H1 (cell line): ENCODE measurements around the gene COL11A1. TPM values are rescaled to one million over a fixed set of nuclear protein-coding genes. Genes with fewer than 3 reads are reported as not detected.
"Not testable (repeated sequence)": the region's sequence is repeated elsewhere in the genome, so short reads cannot be mapped to it uniquely, and the experiment has no call there.

Experiments used
- CTCF ChIA-PET: fragments of 300-600 bp; sonication (Branson Sonifier 250); formaldehyde crosslinking; loops from one replicate; lab custom pipeline; 2021; ENCODE audit not compliant: partially characterized antibody; lab: Charles Lee
- POLR2A ChIA-PET: fragments of 300-600 bp; sonication (Branson Sonifier 250); formaldehyde crosslinking; loops from one replicate; lab custom pipeline; 2021; ENCODE audit warnings: inconsistent platforms; ENCODE audit not compliant: partially characterized antibody; lab: Charles Lee
- DNase-seq, 2 experiments: peaks; one replicate each; pipeline versions ENCODE4 v3.0.0 to v3.0.0-alpha.2; 2010 to 2022; ENCODE audit warnings: low spot score in 2 of 2, low read depth in 1 of 2, mixed read lengths in 1 of 2
- FAIRE-seq: peaks from 2 replicates; lab custom pipeline; 2011; peaks lifted over from hg19 to GRCh38; lab: Jason Lieb, UNC
- H2AFZ ChIP-seq: 2 replicates; pipeline ENCODE4 v1.8.1; 2012; ENCODE audit warnings: low read length, inconsistent platforms
- H2AK5ac ChIP-seq: 2 replicates; pipeline ENCODE4 v1.6.1; 2013; ENCODE audit warnings: low read depth, low read length
- H2BK120ac ChIP-seq: replicated peaks from 2 replicates; pipeline ENCODE3; 2013; ENCODE audit warnings: low read depth, low read length, inconsistent platforms
- H2BK12ac ChIP-seq: 2 replicates; pipeline ENCODE4 v1.6.1; 2013; ENCODE audit warnings: low read depth, low read length
- H2BK15ac ChIP-seq: 2 replicates; pipeline ENCODE4 v1.6.1; 2013; ENCODE audit warnings: low read length
- H2BK20ac ChIP-seq: 2 replicates; pipeline ENCODE4 v1.6.1; 2013; ENCODE audit warnings: low read length
- H2BK5ac ChIP-seq: 2 replicates; pipeline ENCODE4 v1.6.1; 2013; ENCODE audit warnings: low read depth, low read length
- H3K14ac ChIP-seq: 2 replicates; pipeline ENCODE4 v1.6.1; 2013; ENCODE audit warnings: inconsistent platforms; ENCODE audit not compliant: insufficient read length
- H3K18ac ChIP-seq: 2 replicates; pipeline ENCODE4 v1.6.1; 2013; ENCODE audit warnings: low read length; ENCODE audit errors: extremely low read depth
- H3K23ac ChIP-seq: 2 replicates; pipeline ENCODE4 v1.6.1; 2013; ENCODE audit warnings: inconsistent platforms; ENCODE audit not compliant: insufficient read length
- H3K23me2 ChIP-seq: 2 replicates; pipeline ENCODE4 v1.6.1; 2013; ENCODE audit warnings: low read depth, low read length
- H3K27ac ChIP-seq: 2 replicates; pipeline ENCODE4 v1.6.1; 2011; ENCODE audit warnings: low read depth, low read length, inconsistent platforms
- H3K27me3 ChIP-seq, 4 experiments: replicated peaks in 1 of 4; 1 replicate in 1 of 4; 2 replicates in 3 of 4; pipeline versions ENCODE4 v1.6.1 to v1.8.1; 2011 to 2013; ENCODE audit warnings: low read length in 3 of 4, mild to moderate bottlenecking in 3 of 4, inconsistent platforms in 2 of 4, mixed read lengths in 2 of 4, moderate library complexity in 1 of 4; ENCODE audit not compliant: control insufficient read depth in 3 of 4, insufficient read depth in 3 of 4; ENCODE audit errors: extremely low read depth in 1 of 4
- H3K36me3 ChIP-seq, 4 experiments: 2 replicates each; pipeline versions ENCODE4 v1.6.1 to v1.8.1; 2011 to 2013; ENCODE audit warnings: mild to moderate bottlenecking in 4 of 4, low read length in 3 of 4, moderate library complexity in 2 of 4, control low read depth in 1 of 4, inconsistent platforms in 1 of 4; ENCODE audit not compliant: insufficient read depth in 4 of 4, control insufficient read depth in 2 of 4
- H3K4ac ChIP-seq: replicated peaks from 2 replicates; pipeline ENCODE3; 2013; ENCODE audit warnings: low read length, low read depth, mixed read lengths, inconsistent platforms; ENCODE audit not compliant: insufficient read length
- H3K4me1 ChIP-seq, 4 experiments: replicated peaks in 1 of 4; 1 replicate in 1 of 4; 2 replicates in 3 of 4; pipeline versions ENCODE4 v1.6.1 to v1.8.1; 2011 to 2013; ENCODE audit warnings: low read length in 3 of 4, inconsistent platforms in 2 of 4, mixed read lengths in 1 of 4; ENCODE audit not compliant: insufficient read depth in 4 of 4, control insufficient read depth in 3 of 4
- H3K4me2 ChIP-seq, 2 experiments: 2 replicates each; pipeline versions ENCODE4 v1.6.1 to v1.8.1; 2011 to 2013; ENCODE audit warnings: low read depth in 2 of 2, low read length in 2 of 2, control low read depth in 1 of 2, inconsistent platforms in 1 of 2, mild to moderate bottlenecking in 1 of 2; ENCODE audit not compliant: insufficient read depth in 1 of 2
- H3K4me3 ChIP-seq, 4 experiments: fragments of 200-600, 300-600 bp in 1 of 4; sonication (generic), shearing (Covaris generic), sonication (Bioruptor Twin) in 1 of 4; 2 replicates each; pipeline versions ENCODE4 v1.5.1 to v1.8.1; 2011 to 2016; ENCODE audit warnings: low read length in 4 of 4, low read depth in 3 of 4, control low read depth in 2 of 4, inconsistent platforms in 2 of 4, mild to moderate bottlenecking in 2 of 4, mixed read lengths in 1 of 4, moderate library complexity in 1 of 4; ENCODE audit not compliant: insufficient read depth in 2 of 4; ENCODE audit errors: extremely low read depth in 1 of 4
- H3K56ac ChIP-seq: replicated peaks from 2 replicates; pipeline ENCODE3; 2013; ENCODE audit warnings: low read depth, mild to moderate bottlenecking, mixed read lengths, low read length, inconsistent platforms; ENCODE audit not compliant: insufficient read length
- H3K79me1 ChIP-seq: 2 replicates; pipeline ENCODE4 v1.6.1; 2013; ENCODE audit warnings: low read depth, low read length, control low read depth
- H3K79me2 ChIP-seq, 2 experiments: 2 replicates each; pipeline versions ENCODE4 v1.6.1 to v1.8.1; 2012 to 2013; ENCODE audit warnings: low read length in 2 of 2, mild to moderate bottlenecking in 2 of 2, inconsistent platforms in 1 of 2; ENCODE audit not compliant: insufficient read depth in 2 of 2, control insufficient read depth in 1 of 2
- H3K9ac ChIP-seq, 4 experiments: replicated peaks in 1 of 4; 1 replicate in 1 of 4; 2 replicates in 3 of 4; pipeline versions ENCODE4 v1.6.1 to v1.8.1; 2011 to 2013; ENCODE audit warnings: low read depth in 3 of 4, low read length in 3 of 4, control low read depth in 2 of 4, mild to moderate bottlenecking in 2 of 4, moderate library complexity in 2 of 4, inconsistent platforms in 1 of 4; ENCODE audit errors: extremely low read depth in 1 of 4
- H3K9me3 ChIP-seq, 2 experiments: 2 replicates each; pipeline versions ENCODE4 v1.6.1 to v1.8.1; 2012 to 2013; ENCODE audit warnings: mild to moderate bottlenecking in 2 of 2, moderate library complexity in 2 of 2, control low read depth in 1 of 2, inconsistent platforms in 1 of 2, low read depth in 1 of 2, low read length in 1 of 2, mixed read lengths in 1 of 2; ENCODE audit not compliant: insufficient read depth in 2 of 2
- H4K20me1 ChIP-seq, 2 experiments: replicated peaks in 1 of 2; 2 replicates each; pipeline versions ENCODE3 to v1.8.1; 2011 to 2013; ENCODE audit warnings: inconsistent platforms in 2 of 2, low read length in 2 of 2, mild to moderate bottlenecking in 1 of 2; ENCODE audit not compliant: insufficient read depth in 2 of 2, control insufficient read depth in 1 of 2
- H4K5ac ChIP-seq: 2 replicates; pipeline ENCODE4 v1.6.1; 2013; ENCODE audit warnings: low read length, low read depth, mixed read lengths, inconsistent platforms; ENCODE audit not compliant: insufficient read length
- H4K8ac ChIP-seq: 2 replicates; pipeline ENCODE4 v1.8.0; 2013; ENCODE audit warnings: mild to moderate bottlenecking, moderate library complexity, low read length, inconsistent platforms; ENCODE audit not compliant: insufficient read depth; ENCODE audit errors: extremely low read depth
- H4K91ac ChIP-seq: replicated peaks from 2 replicates; pipeline ENCODE3; 2013; ENCODE audit warnings: low read length, mixed read lengths, inconsistent platforms; ENCODE audit not compliant: insufficient read length
- CHD2 ChIP-seq: IDR thresholded peaks from 2 replicates; pipeline ENCODE4 v1.6.1; 2012; ENCODE audit warnings: low read length, improper control_type of control experiment
- EGR1 ChIP-seq: IDR thresholded peaks from 2 replicates; pipeline ENCODE4 v1.6.1; 2011; ENCODE audit warnings: low read depth, low read length, borderline replicate concordance
- KDM4A ChIP-seq: IDR thresholded peaks from one replicate; pipeline ENCODE4 v1.7.1; 2012; ENCODE audit warnings: low read depth, mild to moderate bottlenecking, moderate library complexity, low read length, inconsistent platforms; ENCODE audit not compliant: severe bottlenecking
- RAD21 ChIP-seq, 2 experiments: IDR thresholded peaks in 1 of 2; conservative IDR thresholded peaks in 1 of 2; 2 replicates each; pipeline ENCODE4 v1.6.1; 2011; ENCODE audit warnings: low read depth in 2 of 2, low read length in 2 of 2, improper control_type of control experiment in 1 of 2, inconsistent platforms in 1 of 2, mild to moderate bottlenecking in 1 of 2, moderate library complexity in 1 of 2
- TBP ChIP-seq: IDR thresholded peaks from 2 replicates; pipeline ENCODE4 v1.6.1; 2011; ENCODE audit warnings: low read depth, low read length, improper control_type of control experiment
- WGBS, 2 experiments: shearing (Covaris generic) in 1 of 2; methylation state at CpG; one replicate each; pipeline versions ENCODE4 v1.1.6 to v1.1.7; 2013 to 2015; ENCODE audit warnings: low lambda C conversion rate in 2 of 2, mixed read lengths in 2 of 2, inconsistent platforms in 1 of 2, low coverage in 1 of 2, missing lambda C conversion rate in 1 of 2; ENCODE audit not compliant: insufficient replicate concordance in 2 of 2, insufficient coverage in 1 of 2, insufficient read length in 1 of 2; ENCODE audit errors: extremely low coverage in 1 of 2, missing lambda C conversion rate in 1 of 2; 5-methylcytosine and 5-hydroxymethylcytosine counted together
- polyA plus RNA-seq, 7 experiments: library from polyadenylated mRNA; depleted of rRNA in 3 of 7; stranded (reverse) in 5 of 7; unstranded in 2 of 7; fragments of >200 nt in 5 of 7; fragments of 200-250 nt in 2 of 7; gene quantifications; 1 replicate in 5 of 7; 2 replicates in 1 of 7; 4 replicates in 1 of 7; pipeline versions ENCODE4 v1.2.1 to v1.2.3, GENCODE V29; 2011 to 2013; ENCODE audit warnings: missing spikeins in 2 of 7, mixed read lengths in 2 of 7
- total RNA-seq: library from RNA; stranded (reverse); fragmentation: NEBNext Ultra II Directional; extraction: Animal tissue kit (Norgen Biotek cat#: 25700); gene quantifications from 2 replicates; pipeline ENCODE4 v1.2.1, GENCODE V29; 2021
- TF ChIP-seq, protein P1 (sequence below), 3 experiments: IDR thresholded peaks; 1 replicate in 2 of 3; 2 replicates in 1 of 3; pipeline versions ENCODE4 v1.5.1 to v1.6.1; 2011; ENCODE audit warnings: low read length in 3 of 3, mild to moderate bottlenecking in 3 of 3, inconsistent platforms in 2 of 3, low read depth in 1 of 3, moderate library complexity in 1 of 3; ENCODE audit not compliant: insufficient read depth in 1 of 3; ENCODE audit errors: control extremely low read depth in 1 of 3
- TF ChIP-seq, protein P2 (sequence below): IDR thresholded peaks from 2 replicates; pipeline ENCODE4 v1.6.1; 2012; ENCODE audit warnings: inconsistent platforms
- TF ChIP-seq, protein P3 (sequence below): IDR thresholded peaks from 2 replicates; pipeline ENCODE4 v1.6.1; 2012; ENCODE audit warnings: low read length, inconsistent platforms

COL11A1 gene
- total and polyA plus RNA-seq, 2 of the 8 experiments (the other 6 are each of a cell fraction or from before 2014, with no cell fraction given): 4.0 to 27.9 TPM

DNA sequence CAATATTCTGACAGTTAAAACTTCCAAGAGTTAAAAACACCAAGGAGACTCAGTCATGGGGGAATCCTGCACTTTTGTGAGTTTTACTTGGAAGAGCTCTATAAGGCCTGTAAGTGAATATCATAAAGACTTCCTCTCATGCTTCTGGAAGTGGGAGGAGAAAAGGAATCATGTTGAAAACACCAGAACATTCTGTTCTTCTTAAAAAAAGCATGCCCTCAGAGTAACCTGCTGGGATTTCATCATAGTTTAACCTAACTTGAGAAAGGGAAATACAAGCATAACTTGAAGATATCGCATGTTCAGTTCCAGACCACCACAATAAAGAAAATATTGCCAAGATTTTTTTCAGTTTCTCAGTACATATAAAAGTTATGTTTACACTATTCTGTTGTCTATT lies 51.9 kb downstream of the COL11A1 start (continued):
- TF ChIP-seq EGR1 (no peak), RAD21 (IDR thresholded peaks at IDR 0.05 in 1 of 2, conservative IDR thresholded peaks at IDR 0.05 in 1 of 2; ENCODE audit: low read depth in 2 of 2, low read length in 2 of 2) (no peak), KDM4A (no peak), TBP (no peak), CHD2 (no peak)
- TF ChIP-seq, protein P1, sequence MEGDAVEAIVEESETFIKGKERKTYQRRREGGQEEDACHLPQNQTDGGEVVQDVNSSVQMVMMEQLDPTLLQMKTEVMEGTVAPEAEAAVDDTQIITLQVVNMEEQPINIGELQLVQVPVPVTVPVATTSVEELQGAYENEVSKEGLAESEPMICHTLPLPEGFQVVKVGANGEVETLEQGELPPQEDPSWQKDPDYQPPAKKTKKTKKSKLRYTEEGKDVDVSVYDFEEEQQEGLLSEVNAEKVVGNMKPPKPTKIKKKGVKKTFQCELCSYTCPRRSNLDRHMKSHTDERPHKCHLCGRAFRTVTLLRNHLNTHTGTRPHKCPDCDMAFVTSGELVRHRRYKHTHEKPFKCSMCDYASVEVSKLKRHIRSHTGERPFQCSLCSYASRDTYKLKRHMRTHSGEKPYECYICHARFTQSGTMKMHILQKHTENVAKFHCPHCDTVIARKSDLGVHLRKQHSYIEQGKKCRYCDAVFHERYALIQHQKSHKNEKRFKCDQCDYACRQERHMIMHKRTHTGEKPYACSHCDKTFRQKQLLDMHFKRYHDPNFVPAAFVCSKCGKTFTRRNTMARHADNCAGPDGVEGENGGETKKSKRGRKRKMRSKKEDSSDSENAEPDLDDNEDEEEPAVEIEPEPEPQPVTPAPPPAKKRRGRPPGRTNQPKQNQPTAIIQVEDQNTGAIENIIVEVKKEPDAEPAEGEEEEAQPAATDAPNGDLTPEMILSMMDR (IDR thresholded peaks at IDR 0.05; ENCODE audit: control extremely low read depth in 1 of 3, insufficient read depth in 1 of 3, low read depth in 1 of 3, low read length in 3 of 3): no peak
- TF ChIP-seq, protein P2, sequence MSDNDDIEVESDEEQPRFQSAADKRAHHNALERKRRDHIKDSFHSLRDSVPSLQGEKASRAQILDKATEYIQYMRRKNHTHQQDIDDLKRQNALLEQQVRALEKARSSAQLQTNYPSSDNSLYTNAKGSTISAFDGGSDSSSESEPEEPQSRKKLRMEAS: no peak
- TF ChIP-seq, protein P3, sequence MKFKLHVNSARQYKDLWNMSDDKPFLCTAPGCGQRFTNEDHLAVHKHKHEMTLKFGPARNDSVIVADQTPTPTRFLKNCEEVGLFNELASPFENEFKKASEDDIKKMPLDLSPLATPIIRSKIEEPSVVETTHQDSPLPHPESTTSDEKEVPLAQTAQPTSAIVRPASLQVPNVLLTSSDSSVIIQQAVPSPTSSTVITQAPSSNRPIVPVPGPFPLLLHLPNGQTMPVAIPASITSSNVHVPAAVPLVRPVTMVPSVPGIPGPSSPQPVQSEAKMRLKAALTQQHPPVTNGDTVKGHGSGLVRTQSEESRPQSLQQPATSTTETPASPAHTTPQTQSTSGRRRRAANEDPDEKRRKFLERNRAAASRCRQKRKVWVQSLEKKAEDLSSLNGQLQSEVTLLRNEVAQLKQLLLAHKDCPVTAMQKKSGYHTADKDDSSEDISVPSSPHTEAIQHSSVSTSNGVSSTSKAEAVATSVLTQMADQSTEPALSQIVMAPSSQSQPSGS: no peak

DNA sequence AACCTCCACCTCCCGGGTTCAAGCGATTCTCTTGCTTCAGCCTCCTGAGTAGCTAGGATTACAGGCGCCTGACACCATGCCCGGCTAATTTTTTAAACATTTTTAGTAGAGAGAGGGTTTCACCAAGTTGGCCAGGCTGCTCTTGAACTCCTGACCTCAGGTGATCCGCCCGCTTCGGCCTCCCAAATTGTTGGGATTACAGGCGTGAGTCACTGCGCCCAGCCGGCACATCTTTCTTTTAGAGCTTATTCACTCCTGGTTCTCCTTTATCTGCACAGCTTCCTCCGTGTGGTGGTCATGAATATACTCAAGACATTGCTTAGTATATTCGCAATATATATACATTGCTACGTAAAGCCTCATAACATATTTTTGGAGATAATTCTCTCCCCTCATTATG lies 80.2 kb downstream of the COL11A1 start:
- H3K27me3 ChIP-seq, H3K4me2 ChIP-seq, H3K23me2 ChIP-seq, H2BK20ac ChIP-seq, POLR2A ChIA-PET, DNase-seq, H3K27ac ChIP-seq, H3K56ac ChIP-seq, H3K9me3 ChIP-seq, FAIRE-seq, H3K4me3 ChIP-seq, H2BK12ac ChIP-seq, H4K20me1 ChIP-seq, H2BK5ac ChIP-seq, H2BK15ac ChIP-seq, H2BK120ac ChIP-seq, H3K79me2 ChIP-seq, H4K91ac ChIP-seq, H3K36me3 ChIP-seq, H3K14ac ChIP-seq, H2AFZ ChIP-seq, H3K79me1 ChIP-seq, H3K4me1 ChIP-seq, H3K9ac ChIP-seq, H3K18ac ChIP-seq, H4K5ac ChIP-seq, H3K4ac ChIP-seq, H2AK5ac ChIP-seq, H3K23ac ChIP-seq, H4K8ac ChIP-seq: not testable (repeated sequence)
- CTCF ChIA-PET: interaction anchor here (0.8 kb wide), 1 partner anchor 9 kb away, joined by 3 read pairs; no protein-coding TSS in a partner anchor
- 95% methylated on average over 13 of the region's 13 CpGs; no CpG with 5 or more reads in 1 of the 2 experiments for WGBS, 2 experiments
